GM21825 (cell line): ENCODE measurements around the gene MAP2K4.

Source experiments
- ATAC-seq: cut with Tn5 transposase; IDR thresholded peaks from one replicate; pipeline ENCODE4 v1.9.1; 2021; ENCODE audit warnings: mild to moderate bottlenecking, moderate library complexity; ENCODE audit not compliant: unreplicated experiment

The MAP2K4 gene

DNA sequence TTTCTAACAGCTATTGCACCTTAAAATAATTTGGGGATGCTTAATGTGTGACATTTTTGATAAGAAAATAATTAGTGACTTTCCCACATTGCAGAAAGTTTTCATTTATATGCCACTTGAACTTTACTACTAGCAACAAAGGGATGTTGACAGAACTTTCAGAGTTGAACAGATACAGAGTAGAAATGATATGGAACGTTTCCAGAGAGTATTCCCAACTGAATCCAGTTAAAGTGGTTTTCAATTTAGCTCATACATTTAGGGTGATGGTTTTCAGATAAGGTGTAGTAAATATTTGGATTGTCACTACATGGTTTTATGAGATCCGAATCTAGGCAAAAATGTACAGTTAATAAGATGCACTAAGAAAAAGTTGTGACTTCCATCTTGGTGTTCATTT is 17.3 kb downstream of the MAP2K4 start:
- ATAC-seq: no peak

DNA sequence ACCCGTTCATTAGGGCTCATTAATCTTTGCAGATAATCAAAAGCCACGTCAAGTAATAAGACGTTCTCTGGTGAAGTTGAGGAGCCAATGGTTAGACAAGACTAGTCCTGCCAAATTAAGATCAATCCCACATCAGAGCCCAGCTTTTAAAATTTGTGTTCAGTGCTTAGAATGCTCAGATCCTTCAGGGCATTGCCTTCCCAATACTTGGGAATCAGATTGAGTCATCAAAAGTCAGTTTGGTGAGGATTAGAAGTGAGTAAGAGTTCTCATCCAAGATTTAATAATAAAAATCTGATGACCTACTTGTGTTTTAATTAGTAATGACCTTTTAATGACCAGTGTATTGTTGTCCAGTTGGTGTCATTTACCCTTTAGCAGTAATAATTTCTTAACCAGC is 19.8 kb downstream of the MAP2K4 start:
- ATAC-seq: no peak

DNA sequence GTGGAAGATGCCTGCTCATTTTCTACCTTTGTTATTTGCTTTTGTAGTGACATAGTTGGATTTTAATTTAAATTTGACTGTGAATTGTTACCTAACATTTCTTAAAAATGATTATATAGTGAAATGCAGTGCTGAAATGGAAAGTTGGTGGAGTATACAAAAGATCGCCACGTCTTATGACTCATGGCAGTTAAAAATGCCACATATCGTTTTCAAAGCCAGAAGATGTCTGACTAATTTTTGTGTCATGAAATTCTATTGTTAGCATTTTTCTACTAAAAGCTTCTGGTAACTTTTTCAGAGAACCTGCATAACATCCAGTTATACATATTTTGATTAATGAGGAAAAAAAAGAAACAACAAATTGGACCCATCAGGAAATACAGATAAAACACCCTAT is 20.6 kb downstream of the MAP2K4 start:
- no peak for ATAC-seq

DNA sequence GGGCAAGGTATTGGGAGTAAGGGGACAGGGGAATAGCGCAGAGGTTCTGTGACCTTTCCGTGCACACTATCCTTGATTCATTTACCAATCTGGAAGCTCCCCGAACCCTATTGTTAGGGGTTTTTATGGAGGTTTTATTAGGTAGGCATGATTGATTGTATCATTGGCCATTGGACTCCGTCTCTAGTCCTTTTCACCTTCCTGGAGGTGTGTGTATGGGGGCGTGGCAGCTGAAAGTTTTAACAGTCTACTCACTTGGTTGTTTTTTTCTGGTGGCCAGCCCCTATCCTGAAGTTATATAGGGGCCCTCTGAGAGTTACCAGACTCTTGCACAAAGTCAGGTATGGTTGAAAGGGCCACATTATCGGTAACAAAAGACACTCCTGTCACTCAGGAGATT is 23.0 kb downstream of the MAP2K4 start:
- ATAC-seq: no peak

DNA sequence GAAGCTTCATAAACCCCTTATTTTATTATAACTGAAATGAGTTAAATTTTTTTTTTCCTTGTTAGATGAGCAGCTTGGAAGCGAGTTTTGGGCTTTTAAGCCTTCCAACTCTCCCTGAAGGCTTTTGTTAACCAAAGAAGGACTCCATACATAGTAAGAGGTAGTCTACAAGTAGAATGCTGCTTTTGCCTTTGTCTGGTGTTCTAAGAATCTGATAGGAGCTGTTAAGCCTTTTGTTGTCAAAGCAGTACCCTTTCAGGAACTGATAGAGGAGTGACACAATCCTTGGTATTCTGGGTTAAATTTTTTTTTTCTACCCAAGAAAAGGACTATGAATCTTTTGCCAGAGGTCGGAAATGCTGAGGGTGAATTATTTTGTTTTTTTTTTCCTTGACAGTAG is 26.1 kb downstream of the MAP2K4 start:
- no peak for ATAC-seq

DNA sequence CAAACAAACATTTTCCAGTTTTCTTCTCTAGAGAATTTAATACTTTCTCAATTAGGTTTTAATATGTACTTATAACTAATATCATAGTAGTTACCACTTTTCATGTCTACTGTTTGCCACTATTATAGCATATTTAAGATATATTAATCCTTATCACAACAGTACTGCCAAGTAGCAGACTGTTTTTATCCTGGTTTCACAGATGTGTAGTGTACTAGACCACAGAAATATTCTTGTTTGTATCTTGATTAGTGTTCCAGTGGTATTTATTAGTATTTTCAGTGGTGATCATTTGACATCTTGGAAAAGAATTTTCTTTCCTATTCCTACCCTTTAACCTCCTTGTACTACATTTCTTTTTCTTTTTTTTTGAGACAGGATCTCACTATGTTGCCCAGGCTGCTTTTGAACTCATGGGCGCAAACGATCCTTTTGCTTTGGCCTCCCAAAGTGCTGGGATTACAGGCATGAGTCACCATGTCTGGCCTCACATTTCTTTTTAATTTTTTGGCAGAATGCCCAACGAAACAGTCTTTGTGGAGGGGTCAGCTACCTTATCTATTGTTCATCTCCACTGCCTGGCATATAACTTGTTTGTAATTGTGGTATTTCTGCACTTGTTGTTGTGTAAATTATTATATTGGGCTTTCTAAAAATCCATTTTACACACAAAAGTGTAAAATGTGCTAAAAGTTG is 27.2 kb downstream of the MAP2K4 start:
- no peak for ATAC-seq

DNA sequence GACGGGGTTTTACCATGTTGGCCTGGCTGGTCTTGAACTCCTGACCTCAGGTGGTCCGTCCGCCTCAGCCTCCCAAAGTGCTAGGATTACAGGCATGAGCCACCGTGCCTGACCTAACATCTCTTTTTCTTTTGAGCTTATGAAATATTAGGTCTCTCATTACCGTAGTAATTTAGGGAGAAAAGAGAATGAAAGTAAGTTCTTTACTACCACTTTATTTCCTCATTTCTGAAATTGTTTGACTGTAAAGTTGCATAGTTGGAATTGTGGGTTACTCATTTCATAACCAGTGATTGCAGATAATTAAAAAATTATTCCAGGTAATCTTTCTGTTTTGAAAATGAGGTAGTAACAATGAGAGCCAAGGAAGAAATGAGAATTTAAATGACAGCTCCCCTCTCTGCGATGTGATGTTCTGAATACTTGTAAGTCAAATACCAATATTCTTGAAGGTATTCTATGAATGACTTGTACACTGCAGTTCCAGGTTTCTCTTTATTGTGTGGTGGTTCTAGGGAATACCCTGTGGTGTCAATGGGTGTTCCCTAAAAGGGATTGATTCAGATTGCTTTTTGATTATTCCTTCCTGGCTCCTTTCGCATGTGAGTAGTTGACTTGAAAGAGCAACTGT is 28.3 kb downstream of the MAP2K4 start:
- no peak for ATAC-seq

DNA sequence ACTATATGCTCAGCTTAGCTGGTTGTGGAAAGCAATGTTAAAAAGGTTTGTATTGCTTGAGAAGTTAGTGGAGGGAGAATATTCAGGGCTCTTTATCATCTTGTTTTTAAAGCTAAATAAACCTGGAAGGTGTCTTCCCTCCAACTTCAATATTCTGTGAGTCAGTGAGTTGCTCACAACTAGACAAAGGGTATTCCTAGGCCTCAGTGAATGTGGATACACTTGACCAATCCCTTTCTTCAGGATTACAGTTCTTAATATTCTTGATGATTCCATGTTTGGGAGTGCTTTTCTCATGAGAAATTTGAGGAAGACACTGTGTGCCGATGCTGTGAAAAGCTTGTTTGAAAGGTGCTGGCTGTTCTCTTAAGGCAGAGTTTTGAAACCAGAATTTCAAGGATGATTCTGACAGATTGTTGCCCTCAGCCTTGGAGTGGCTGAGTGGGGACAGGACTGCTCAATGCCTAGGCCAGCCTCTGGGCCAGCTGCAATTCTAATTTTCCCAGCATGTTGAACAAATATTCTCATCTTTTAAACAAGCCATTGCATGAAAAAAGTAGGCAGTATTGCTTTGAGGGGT is 30.1 kb downstream of the MAP2K4 start:
- ATAC-seq: no peak

DNA sequence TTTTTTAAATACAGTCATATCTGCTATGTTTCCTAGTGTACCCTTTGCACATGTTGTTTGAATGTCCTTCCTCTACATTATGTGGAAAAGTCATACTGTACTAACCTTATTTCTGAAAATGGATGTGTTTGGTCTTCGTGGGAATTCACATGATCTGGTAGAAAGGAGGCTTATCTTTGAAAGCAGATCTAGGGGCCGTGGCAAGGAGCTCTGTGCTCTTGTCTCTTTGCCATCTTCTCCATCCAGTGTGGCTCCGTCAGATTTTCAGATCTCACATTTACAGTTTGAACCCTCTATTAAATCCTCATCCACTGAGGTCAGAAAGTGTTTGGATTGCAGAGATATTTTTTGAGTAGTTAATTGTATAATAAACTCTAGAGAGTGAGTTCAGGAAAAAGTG is 32.9 kb downstream of the MAP2K4 start:
- ATAC-seq: no peak

DNA sequence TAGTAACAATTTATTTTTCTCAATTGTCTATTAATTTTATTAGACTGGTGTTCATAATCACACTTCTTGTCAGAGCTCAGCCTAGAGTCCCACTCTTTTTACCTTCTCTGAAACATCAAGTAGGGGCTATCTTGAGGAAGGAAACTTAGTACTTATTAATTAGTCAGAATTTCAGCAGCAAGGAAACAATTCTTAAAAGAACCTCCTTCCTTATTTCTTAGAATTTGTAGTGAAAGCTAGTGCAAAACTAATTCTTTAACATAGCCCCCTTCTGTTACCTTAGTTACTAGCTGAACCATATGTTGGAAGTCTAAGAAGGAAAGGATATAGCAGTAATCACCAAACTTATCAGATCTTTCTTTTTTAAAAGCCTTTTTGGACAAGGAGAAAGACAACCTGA is 35.2 kb downstream of the MAP2K4 start:
- ATAC-seq: no peak

DNA sequence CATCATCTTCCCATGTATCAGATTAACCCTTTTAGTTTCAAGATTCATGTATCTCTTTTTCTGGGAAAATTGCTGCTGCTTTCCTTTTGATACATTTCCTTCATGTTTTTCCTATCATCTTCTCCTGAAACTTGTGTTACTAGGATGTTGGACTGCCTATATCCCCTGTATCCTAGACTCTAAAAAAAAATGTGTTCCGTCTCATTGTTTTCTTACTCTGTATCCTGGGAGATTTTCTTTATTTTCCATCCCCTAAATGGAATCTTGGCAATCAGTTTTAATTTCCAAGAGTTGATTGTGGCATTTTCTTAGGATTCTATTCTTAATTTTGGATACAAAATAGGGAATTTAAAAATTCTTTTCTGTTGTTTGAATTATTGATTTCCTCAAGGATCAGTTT is 36.8 kb downstream of the MAP2K4 start:
- ATAC-seq: no peak

DNA sequence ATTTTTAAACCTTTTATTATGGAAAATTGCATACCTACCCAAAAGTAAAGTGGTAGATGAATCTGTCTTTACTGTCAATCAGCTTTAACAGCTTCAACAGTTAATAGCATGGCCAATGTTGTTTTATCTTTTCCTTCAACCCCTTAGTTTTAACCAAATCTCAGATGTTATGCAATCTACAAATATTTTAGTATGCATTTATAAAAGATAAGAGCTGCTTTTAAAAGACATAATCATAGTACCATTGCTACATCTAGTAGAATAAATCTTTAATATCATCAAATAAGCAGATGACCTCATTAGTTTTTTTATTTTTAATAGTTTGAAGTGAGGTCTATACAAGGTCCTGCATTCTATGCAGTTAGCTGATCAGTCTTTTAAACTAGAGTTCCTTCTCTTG is 37.9 kb downstream of the MAP2K4 start:
- ATAC-seq: no peak

DNA sequence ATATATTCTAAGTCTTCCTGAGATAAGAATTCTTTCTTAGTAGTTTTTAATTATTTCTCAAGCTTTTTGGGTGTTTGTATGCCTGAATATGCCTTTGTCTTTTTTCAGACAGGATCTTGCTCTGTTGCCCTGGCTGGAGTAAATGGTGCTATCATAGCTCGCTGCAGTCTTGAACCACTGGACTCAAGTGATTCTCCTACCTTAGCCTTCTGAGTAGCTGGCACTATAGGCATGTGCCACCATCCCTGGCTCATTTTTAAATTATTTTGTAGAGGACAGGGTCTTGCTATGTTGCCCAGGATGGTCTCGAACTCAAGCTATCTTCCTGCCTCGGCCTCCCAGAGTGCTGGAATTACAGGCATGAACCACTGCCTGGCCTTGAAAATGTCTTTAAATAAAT is 41.6 kb downstream of the MAP2K4 start:
- no peak for ATAC-seq

DNA sequence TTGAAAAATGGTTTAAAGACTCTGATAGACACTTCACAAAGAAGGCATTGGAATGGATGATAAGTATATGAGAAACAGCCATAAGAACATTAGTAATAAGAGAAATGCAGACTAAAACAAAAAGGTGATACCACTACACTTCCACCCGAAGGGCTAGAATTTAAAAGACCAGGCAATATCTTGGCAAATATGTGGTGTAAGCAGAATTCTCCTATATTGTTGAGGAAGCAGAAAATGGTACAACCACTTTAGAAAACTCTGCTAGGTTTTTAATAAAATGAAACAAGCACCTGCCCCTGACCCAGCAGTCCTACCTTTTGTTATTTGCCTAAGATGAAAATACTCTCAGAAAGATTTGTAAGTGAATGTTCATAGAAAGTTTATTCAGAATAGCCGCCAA is 43.7 kb downstream of the MAP2K4 start:
- ATAC-seq: no peak

DNA sequence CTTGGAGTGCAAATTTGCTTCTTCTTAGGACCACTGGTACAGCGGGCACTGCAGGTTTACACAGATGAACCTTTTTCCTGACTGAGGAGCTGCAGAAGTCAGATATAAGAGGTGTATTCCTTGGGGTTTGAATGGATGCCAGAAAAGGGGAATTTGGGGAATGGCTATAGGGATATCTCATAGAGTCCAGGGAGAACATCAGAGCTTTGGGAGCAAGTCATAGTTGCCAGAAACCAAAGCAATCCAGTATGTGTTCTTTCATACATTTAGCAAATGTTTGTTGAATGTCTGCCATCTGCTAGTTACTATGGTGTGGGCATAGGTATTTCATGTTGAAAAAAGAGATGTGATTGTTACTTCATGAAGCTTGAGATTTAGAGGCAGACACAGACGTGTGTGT is 46.8 kb downstream of the MAP2K4 start:
- no peak for ATAC-seq

DNA sequence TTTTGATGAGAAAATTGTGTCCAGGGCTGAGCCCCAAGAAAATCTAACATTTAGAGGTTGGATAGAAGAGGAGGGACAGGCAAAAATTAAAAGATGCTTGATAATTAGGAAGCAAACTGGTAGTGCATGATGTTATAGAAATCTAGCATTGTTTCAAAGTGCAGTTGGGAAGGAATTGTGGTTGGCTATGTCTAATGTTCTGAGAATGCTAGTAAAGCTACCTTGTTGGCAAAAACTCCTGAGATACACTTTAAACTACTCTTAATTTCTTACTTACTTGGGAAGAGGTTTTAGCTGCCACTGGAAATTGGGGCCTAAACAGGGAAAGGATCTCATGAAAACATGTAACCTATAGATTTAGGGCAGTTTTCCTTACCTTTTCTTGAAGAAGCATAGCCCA is 48.3 kb downstream of the MAP2K4 start:
- no peak for ATAC-seq

DNA sequence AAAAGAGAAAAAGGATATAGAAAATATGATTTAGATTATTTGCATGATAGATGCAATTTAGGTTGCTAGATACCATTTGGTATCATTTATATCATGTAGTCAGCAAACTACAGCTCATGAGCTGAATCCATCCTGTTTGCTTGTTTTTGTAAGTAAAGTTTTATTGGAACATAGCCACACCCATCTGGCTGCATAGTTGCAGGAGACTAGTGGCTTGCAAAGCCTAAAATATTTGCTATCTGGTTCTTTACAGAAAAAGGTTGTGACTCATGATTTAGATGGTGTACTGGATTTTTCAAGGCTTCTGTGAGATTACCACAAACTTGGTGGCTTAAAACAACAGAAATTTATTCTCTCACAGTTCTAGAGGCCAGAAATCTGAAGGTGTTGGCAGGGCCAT is 49.9 kb downstream of the MAP2K4 start:
- ATAC-seq: no peak

DNA sequence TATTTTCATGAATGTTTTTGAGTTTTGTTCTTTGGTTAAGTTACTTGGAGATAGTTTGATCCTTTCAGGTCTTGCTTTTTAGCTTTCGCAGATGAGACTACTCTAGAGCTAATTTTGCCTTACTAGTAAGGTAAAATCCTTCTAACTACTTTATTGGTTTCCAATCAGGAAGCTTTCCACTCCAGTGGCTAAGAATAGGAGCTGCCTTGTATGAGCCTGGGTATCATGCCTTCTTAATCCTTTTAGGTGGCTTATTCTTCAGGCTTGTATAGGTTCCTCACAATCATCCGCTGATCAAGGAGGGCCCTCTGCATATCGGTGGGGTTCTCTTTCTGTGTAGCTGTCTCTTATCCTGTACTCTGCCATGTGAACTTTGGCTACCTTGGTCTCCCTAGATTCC is 53.7 kb downstream of the MAP2K4 start:
- no peak for ATAC-seq

DNA sequence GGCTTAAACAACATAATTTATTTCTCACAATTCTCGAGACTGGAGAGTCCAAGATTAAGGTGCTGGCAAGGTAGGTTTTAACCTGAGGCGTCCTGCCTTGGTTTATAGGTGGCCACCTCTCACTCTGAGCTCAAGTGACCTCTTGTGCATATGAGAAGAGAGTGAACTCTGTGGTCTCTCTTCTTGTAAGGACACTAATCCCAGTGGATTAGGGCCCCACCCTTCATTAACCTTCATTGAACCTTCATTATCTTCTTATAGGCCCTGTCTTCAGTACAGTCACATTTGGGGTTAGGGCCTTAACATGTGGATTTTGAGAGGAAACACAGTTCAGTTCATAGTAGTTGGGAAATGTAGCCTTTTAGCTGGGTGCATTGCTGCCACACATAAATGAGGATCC is 57.1 kb downstream of the MAP2K4 start:
- ATAC-seq: no peak

DNA sequence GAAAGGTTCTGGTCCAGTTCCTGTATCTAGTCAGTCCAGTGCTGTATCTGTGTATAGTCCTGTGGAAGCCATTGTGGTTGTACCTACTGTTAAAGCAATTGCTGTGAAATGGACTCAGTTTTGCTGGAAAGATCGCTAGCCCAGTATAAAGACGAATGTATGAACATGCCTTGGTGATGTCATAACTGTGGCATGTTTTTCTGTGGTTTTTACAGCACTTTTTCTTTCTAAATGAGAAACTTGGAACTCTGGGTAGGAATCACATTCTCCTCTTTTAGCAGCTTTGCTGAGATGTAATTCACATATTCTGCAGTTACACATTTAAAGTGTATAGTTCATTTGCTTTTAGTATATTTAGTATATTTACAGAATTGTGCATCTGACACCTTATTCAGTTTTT is 58.1 kb downstream of the MAP2K4 start:
- no peak for ATAC-seq

DNA sequence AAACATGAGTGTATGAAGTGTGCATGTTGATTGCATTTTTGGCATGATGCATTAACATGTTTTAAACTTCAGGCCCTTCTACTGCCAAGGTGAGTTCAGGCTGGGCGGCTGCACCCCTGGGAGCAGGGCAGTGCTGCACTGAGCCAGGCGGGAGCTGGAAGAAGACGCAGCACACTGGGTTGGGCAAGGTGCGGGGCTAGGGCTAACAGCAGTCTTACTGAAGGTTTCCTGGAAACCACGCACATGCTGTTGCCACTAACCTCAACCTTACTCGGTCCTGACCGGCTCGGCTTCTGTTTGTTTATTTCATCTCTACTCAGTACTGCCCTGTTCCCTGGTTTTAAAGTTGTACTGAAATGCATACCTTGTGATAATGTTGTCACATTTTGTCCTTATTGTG is 61.0 kb downstream of the MAP2K4 start:
- ATAC-seq: no peak

DNA sequence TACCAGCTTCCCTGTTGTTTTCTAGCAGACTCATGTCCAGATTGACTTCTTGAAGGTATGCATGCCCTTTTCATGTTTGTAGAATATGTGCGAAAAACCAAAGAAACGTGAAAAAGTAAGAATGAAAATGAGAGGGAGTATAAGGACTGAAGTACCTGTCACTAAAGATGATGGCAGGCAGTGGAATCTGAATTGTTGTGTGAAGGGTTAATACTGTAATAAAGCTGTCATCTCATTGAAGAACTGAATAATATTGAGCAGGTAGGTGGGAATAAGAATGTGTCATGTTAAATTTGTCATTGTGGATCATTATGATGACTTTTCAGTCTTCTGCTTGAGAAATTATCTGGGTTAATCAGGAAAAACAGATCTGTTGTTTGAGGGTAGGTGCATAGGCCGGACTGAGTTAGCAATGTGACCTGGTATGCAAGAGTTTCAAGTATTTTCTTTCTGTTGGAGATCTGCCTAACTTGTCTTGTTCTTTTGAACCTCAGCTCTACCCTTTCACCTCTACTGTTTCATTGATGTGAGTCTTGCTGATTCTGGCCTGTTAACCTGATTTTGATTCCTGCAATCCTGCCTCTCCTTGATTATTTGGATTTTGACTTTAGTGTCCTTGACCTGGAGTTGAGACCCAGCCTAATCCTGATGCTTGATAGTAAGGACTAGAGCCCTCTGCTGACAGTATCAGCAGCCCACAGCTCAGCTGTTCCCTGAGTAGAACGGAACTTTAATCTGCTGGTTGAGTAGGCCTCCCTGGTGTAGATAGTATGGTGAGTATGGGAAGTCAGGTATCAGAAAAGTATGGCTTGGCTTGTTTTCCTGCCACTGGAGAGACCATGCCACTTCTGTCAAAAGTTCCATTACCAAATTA is 64.6 kb downstream of the MAP2K4 start:
- no peak for ATAC-seq
